Trophoblast cell (in vitro differentiated cells and primary cell): ENCODE results near the gene GPI.
A peak's percentile ranks its signal among the peaks of the same experiment; 100 is the strongest.

Source experiments
- DNase-seq, 2 donors: peaks; one replicate each; pipeline ENCODE4 v3.0.0-alpha.2; 2016
- H2AFZ ChIP-seq: 2 replicates; pipeline ENCODE4 v1.6.1; 2013; ENCODE audit warnings: low read length, moderate library complexity, mild to moderate bottlenecking; ENCODE audit not compliant: insufficient read depth, poor library complexity
- H2AK5ac ChIP-seq: 2 replicates; pipeline ENCODE4 v1.6.1; 2013; ENCODE audit warnings: mild to moderate bottlenecking, low read length
- H2BK120ac ChIP-seq: 2 replicates; pipeline ENCODE4 v1.6.1; 2013; ENCODE audit warnings: low read length, mild to moderate bottlenecking, moderate library complexity; ENCODE audit not compliant: insufficient read depth, poor library complexity
- H2BK12ac ChIP-seq: 2 replicates; pipeline ENCODE4 v1.6.1; 2013; ENCODE audit warnings: mild to moderate bottlenecking, low read length, moderate library complexity
- H2BK5ac ChIP-seq: 2 replicates; pipeline ENCODE4 v1.6.1; 2013; ENCODE audit warnings: low read length, low read depth, moderate library complexity, mild to moderate bottlenecking; ENCODE audit not compliant: poor library complexity
- H3K14ac ChIP-seq: 2 replicates; pipeline ENCODE4 v1.6.1; 2013; ENCODE audit warnings: mild to moderate bottlenecking, low read length
- H3K18ac ChIP-seq: 2 replicates; pipeline ENCODE4 v1.6.1; 2013; ENCODE audit warnings: mild to moderate bottlenecking, low read length
- H3K23ac ChIP-seq: 2 replicates; pipeline ENCODE4 v1.6.1; 2013; ENCODE audit warnings: low read length
- H3K27ac ChIP-seq: 2 replicates; pipeline ENCODE4 v1.5.1; 2013; ENCODE audit warnings: low read depth, mild to moderate bottlenecking, inconsistent platforms, low read length, moderate library complexity
- H3K27me3 ChIP-seq: 2 replicates; pipeline ENCODE4 v1.6.1; 2013; ENCODE audit warnings: inconsistent platforms, mild to moderate bottlenecking, low read length, moderate library complexity; ENCODE audit not compliant: insufficient read depth
- H3K36me3 ChIP-seq, 2 experiments: 1 replicate in 1 of 2; 2 replicates in 1 of 2; pipeline ENCODE4 v1.6.1; 2013; ENCODE audit warnings: low read length in 2 of 2, mild to moderate bottlenecking in 2 of 2, moderate library complexity in 1 of 2; ENCODE audit not compliant: insufficient read depth in 2 of 2, control insufficient read depth in 1 of 2
- H3K4ac ChIP-seq: 2 replicates; pipeline ENCODE4 v1.6.1; 2013; ENCODE audit warnings: low read depth, mild to moderate bottlenecking, low read length, moderate library complexity
- H3K4me1 ChIP-seq, 2 experiments: 1 replicate in 1 of 2; 2 replicates in 1 of 2; pipeline ENCODE4 v1.6.1; 2013; ENCODE audit warnings: low read length in 2 of 2, mild to moderate bottlenecking in 2 of 2, moderate library complexity in 1 of 2; ENCODE audit not compliant: insufficient read depth in 2 of 2, control insufficient read depth in 1 of 2
- H3K4me2 ChIP-seq: 2 replicates; pipeline ENCODE4 v1.6.1; 2013; ENCODE audit warnings: inconsistent platforms, mild to moderate bottlenecking, low read length, moderate library complexity
- H3K4me3 ChIP-seq: 2 replicates; pipeline ENCODE4 v1.5.1; 2013; ENCODE audit warnings: mild to moderate bottlenecking, low read depth, low read length, inconsistent platforms
- H3K79me1 ChIP-seq: one replicate; pipeline ENCODE4 v1.6.1; 2013; ENCODE audit warnings: low read length
- H3K79me2 ChIP-seq: 2 replicates; pipeline ENCODE4 v1.6.1; 2013; ENCODE audit warnings: low read length, mild to moderate bottlenecking; ENCODE audit not compliant: control insufficient read depth, insufficient read depth, poor library complexity
- H3K9ac ChIP-seq: 2 replicates; pipeline ENCODE4 v1.6.1; 2013; ENCODE audit warnings: mild to moderate bottlenecking, low read length
- H3K9me3 ChIP-seq: 2 replicates; pipeline ENCODE4 v1.6.1; 2013; ENCODE audit warnings: low read depth, mild to moderate bottlenecking, control low read depth, inconsistent platforms, low read length; ENCODE audit not compliant: insufficient read depth
- H4K12ac ChIP-seq: 2 replicates; pipeline ENCODE4 v1.6.1; 2013; ENCODE audit warnings: low read depth, mild to moderate bottlenecking, low read length, moderate library complexity
- H4K8ac ChIP-seq: 2 replicates; pipeline ENCODE4 v1.6.1; 2013; ENCODE audit warnings: low read depth, mild to moderate bottlenecking, low read length, moderate library complexity
- H4K91ac ChIP-seq: one replicate; pipeline ENCODE4 v1.6.1; 2013; ENCODE audit warnings: low read depth, mild to moderate bottlenecking, low read length, moderate library complexity
- WGBS: extraction: QIAGEN DNeasy Blood & Tissue Kit; methylation state at CpG from one replicate; pipeline ENCODE4 v1.1.7; 2013; ENCODE audit warnings: missing lambda C conversion rate; ENCODE audit not compliant: insufficient read length, insufficient coverage; ENCODE audit errors: extremely low coverage; 5-methylcytosine and 5-hydroxymethylcytosine counted together

The GPI gene

DNA sequence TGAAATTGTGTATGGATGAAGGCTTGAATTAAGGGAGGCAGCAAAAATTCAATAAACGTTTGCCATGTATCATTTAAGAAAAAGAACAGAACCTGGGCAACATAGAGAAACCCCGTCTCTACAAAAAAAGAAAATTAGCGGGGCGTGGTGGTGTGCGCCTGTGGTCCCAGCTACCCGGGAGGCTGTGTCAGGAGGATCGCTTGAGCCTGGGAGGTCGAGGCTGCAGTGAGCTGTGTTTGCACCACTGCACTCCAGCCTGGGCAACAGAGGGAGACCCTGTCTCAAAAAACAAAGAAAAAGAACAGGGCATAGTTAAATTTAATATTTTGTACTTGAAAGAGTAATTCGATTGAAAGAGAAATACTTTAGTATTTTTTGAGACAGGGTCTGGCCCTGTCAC is 64.6 kb downstream of the GPI start:
- H3K27ac ChIP-seq = no peak overlapping the region
- no CpG with 5 or more reads among the region's 9 CpGs for WGBS

DNA sequence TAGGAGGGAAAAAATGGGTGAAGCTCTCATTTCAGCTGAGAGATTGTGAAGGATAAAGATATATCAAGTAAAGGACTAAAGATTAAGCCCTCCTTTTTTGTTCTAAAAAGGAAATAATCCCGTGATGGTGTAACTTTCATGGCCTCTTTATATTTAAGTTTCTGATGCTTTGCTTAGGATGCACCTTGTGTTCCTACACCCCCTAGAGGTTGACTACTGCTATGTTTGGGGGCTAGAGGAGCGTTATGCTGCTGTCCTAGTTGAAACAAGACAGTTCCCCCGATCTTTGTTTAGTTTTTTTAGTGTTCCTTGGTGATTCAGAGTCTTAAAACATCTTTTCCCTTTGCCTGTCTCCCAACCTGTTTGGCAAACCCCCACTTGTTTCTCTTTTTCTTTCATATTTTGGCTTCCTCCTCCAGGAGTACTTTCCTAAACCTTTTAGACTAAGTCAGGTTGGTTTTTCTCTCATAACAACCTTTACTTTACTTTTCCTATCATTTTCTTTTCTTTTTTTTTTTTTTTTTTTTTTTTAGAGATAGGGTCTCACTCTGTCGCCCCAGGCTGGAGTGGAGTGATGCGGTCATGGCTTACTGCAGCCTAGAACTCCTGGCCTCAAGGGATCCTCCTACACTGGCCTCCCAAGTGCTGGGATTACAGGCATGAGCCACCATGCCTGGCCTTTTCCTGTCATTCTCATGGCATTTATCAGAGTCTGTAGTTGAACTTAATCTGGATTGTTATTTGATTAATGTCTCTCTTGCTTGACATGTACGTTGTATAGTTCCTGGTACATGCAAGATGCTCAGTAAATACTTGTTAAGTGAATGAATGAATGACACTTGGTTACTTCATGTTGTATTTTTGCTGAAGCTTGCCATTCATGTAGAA is 66.0 kb downstream of the GPI start:
- DNase-seq = peak; percentile 61 to 69
- H3K4me3 ChIP-seq = no peak overlapping the region
- H3K4ac ChIP-seq = peak overlapping the region; percentile 95
- no CpG with 5 or more reads among the region's 6 CpGs for whole genome bisulfite sequencing
- H2AFZ ChIP-seq = no peak overlapping the region
- no peak overlapping the region for H2BK120ac ChIP-seq
- no peak overlapping the region for H2BK5ac ChIP-seq
- no peak overlapping the region for H4K12ac ChIP-seq
- no peak overlapping the region for H2BK12ac ChIP-seq
- peaks cover 24% of the 10 kb centered on the region for H3K79me2 ChIP-seq
- no peaks in the 10 kb centered on the region for H3K27me3 ChIP-seq
- H2AK5ac ChIP-seq = no peak overlapping the region
- no peaks in the 10 kb centered on the region for H3K4me1 ChIP-seq
- no peaks in the 10 kb centered on the region for H3K9me3 ChIP-seq
- peaks cover 6% of the 10 kb centered on the region for H3K79me1 ChIP-seq
- no peak overlapping the region for H4K91ac ChIP-seq
- H3K27ac ChIP-seq = no peak overlapping the region
- no peak overlapping the region for H3K14ac ChIP-seq
- H3K23ac ChIP-seq = no peak overlapping the region
- peaks cover 22 to 24% of the 10 kb centered on the region in 2 experiments for H3K36me3 ChIP-seq
- no peak overlapping the region for H4K8ac ChIP-seq
- H3K18ac ChIP-seq = no peak overlapping the region
- no peak overlapping the region for H3K9ac ChIP-seq
- peak overlapping the region; percentile 39 for H3K4me2 ChIP-seq

More for the DNA sequence above, 64.6 kb downstream of the GPI start:
- H2AFZ ChIP-seq = no peak overlapping the region
- H3K4me1 ChIP-seq = no peaks in the 10 kb centered on the region
- peaks cover 14 to 15% of the 10 kb centered on the region in 2 experiments for H3K36me3 ChIP-seq
- no peak overlapping the region for H4K8ac ChIP-seq
- H2BK5ac ChIP-seq = no peak overlapping the region
- peaks cover 24% of the 10 kb centered on the region for H3K79me2 ChIP-seq
- H2AK5ac ChIP-seq = no peak overlapping the region
- peak overlapping the region; percentile 95 for H3K4ac ChIP-seq
- H4K12ac ChIP-seq = no peak overlapping the region
- H3K9ac ChIP-seq = no peak overlapping the region
- no peak overlapping the region for H3K4me3 ChIP-seq
- H3K9me3 ChIP-seq = no peaks in the 10 kb centered on the region
- peaks cover 6% of the 10 kb centered on the region for H3K79me1 ChIP-seq
- no peak overlapping the region for H3K18ac ChIP-seq
- no peak overlapping the region for H2BK12ac ChIP-seq
- no peak overlapping the region for H4K91ac ChIP-seq
- no peak overlapping the region for H3K14ac ChIP-seq
- H3K4me2 ChIP-seq = peak overlapping the region; percentile 42
- no peak for DNase-seq
- no peak overlapping the region for H3K23ac ChIP-seq
- H3K27me3 ChIP-seq = no peaks in the 10 kb centered on the region
- H2BK120ac ChIP-seq = no peak overlapping the region

- Histone ChIP-seq H3K4me2 (no peak overlapping the region), H3K79me1 (peaks cover 6% of the 10 kb centered on the region), H3K4ac (no peak overlapping the region), H3K27me3 (no peaks in the 10 kb centered on the region), H3K79me2 (peaks cover 24% of the 10 kb centered on the region), H2AFZ (no peak overlapping the region), H3K9me3 (no peaks in the 10 kb centered on the region), H2BK120ac (no peak overlapping the region), H4K8ac (no peak overlapping the region), H3K36me3 (peaks cover 21 to 22% of the 10 kb centered on the region in 2 experiments), H3K27ac (no peak overlapping the region), H3K9ac (no peak overlapping the region), H3K14ac (no peak overlapping the region), H3K23ac (no peak overlapping the region), H3K18ac (no peak overlapping the region), H3K4me1 (no peaks in the 10 kb centered on the region), H2AK5ac (no peak overlapping the region), H4K91ac (no peak overlapping the region), H2BK5ac (no peak overlapping the region), H4K12ac (no peak overlapping the region), H3K4me3 (no peak overlapping the region), H2BK12ac (no peak overlapping the region)
- WGBS = no CpG with 5 or more reads among the region's 2 CpGs
- peak; percentile 35 to 86 for DNase-seq
Observed at GRCh38 chr19:34431681-34432402, 66.8 kb downstream of the GPI start.

- H3K14ac ChIP-seq = no peak overlapping the region
- no peaks in the 10 kb centered on the region for H3K27me3 ChIP-seq
Observed at GRCh38 chr19:34432797-34433196, 67.8 kb downstream of the GPI start.

More at GRCh38 chr19:34432797-34433196, 67.8 kb downstream of the GPI start:
- Histone ChIP-seq H3K9ac (no peak overlapping the region), H3K4me2 (no peak overlapping the region), H2AFZ (no peak overlapping the region), H2BK12ac (no peak overlapping the region), H4K8ac (no peak overlapping the region), H3K23ac (no peak overlapping the region), H3K79me1 (peaks cover 6% of the 10 kb centered on the region), H2AK5ac (no peak overlapping the region), H3K4me1 (no peaks in the 10 kb centered on the region), H3K27ac (no peak overlapping the region), H2BK120ac (no peak overlapping the region), H4K12ac (no peak overlapping the region), H3K36me3 (peaks cover 26 to 29% of the 10 kb centered on the region in 2 experiments), H4K91ac (no peak overlapping the region), H3K4ac (peak overlapping the region; percentile 84), H3K79me2 (peaks cover 24% of the 10 kb centered on the region), H3K18ac (no peak overlapping the region), H2BK5ac (no peak overlapping the region), H3K9me3 (no peaks in the 10 kb centered on the region), H3K4me3 (no peak overlapping the region)
- no CpG with 5 or more reads among the region's 5 CpGs for WGBS
- no peak for DNase-seq
